CD1c-positive myeloid dendritic cell (primary cell): Measurements from ENCODE around the gene TARBP2.

ENCODE experiments used
- DNase-seq: peaks from one replicate; pipeline ENCODE4 v3.0.0-alpha.2; 2016; ENCODE audit errors: extremely low spot score

The TARBP2 gene

GRCh38 chr12:53500776-53501614 lies at the start of gene TARBP2:
Gene TARBP2 (plus strand): TSS chr12:53501283. CDS start chr12:53501409, 126 bp downstream.
- peak; percentile 99 for DNase-seq

- DNase-seq: peak; percentile 99
These were observed 49.4 kb upstream of the TARBP2 start, which contains the start of gene PCBP2 for GRCh38 chr12:53451661-53452158. Gene PCBP2 (plus strand): TSS chr12:53452102. CDS start chr12:53454801, 2,699 bp downstream.

DNA sequence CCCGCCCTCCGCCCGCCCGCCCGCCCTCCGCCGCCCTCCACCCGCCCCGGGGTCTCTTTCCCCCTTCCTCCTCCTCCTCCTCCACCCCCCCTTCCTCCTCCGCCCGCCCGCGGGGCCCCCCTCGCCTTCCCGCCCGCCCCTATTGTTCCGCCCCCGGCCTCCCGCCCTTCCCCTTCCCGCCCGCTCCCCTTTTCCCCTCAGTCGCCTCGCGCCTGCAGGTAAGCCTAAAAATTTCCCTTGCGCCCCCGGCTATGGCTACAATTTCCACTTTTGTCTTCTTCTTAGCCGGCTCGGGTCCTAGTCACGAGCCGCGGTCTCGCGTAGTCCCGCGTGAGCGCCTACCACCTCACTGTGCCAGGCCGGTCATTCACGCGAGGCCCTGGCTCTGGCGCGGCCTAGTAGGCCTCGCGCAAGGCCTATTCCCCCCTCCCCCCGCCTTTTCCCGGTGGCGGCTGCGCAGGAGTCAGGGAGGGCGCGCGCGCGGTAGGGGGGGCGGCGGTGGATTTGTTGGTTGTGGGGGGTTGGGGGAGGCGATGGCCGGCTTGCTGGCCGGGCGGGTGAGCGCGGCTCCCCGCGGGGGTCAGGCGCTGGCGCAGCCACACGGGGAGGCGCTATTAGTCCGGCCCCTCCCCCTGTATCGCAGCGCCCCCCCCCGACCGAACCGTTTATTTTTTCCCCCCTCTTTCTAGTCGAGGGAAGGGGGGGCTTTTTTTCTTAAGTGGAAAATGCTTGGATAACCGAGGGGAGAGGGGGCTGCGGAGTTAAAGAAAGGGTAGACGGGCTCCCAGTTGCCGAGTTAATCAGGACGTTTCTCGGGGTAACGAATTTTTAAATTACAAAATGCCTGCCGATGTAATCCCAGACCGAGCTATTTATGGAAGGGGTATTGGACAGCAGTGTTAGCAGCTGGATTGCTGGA lies 48.7 kb upstream of the TARBP2 start:
- peak; percentile 80 for DNase-seq

DNA sequence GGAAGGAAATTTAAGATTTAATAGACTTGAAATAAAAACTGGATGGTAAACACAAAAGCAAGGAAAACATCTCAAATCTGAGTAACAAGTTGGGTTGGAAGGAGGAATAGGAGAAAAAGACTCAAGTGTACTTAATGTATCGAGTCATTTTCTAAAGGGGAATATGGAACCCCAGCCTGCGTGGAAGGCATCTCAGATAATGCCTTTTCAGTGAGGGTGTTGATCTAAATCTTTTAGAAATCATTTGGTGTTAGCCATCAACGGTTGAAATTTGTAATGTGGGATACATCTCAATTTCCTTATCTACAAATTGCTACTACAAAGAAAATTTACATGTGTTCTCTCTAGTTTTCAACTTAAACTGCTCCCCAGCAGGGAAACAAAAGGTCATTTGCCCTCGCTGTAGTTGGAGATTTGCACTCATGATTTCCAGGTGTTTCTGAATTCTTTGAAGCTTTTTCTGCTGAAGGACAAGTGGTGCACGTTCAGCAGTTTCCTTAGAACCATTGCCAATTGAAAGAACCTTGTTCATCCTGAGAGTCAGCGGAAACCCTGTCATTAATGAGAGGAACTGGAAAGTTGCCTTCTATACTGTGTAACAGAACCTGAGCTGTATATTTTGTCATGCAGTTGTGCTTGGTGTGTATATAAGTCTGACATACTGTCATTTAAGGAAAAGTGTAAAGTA lies 47.0 kb upstream of the TARBP2 start:
- no peak for DNase-seq

DNA sequence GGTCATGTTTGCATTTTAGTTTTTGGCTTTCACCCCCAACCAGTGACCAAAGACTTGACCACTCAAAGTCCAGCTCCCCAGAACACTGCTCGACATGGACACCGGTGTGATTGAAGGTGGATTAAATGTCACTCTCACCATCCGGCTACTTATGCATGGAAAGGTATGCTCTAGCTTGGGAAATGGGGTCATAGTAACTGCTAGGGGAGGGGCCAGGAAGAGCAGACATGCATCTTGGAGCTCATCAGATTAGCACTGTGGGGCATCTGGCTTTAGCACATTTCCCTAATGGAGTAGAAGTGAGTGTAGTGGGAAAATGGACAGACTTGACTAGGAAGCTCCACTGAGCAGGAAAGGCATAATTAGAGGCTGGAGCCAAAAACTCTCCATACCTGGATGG lies 46.4 kb upstream of the TARBP2 start:
- DNase-seq: no peak

DNA sequence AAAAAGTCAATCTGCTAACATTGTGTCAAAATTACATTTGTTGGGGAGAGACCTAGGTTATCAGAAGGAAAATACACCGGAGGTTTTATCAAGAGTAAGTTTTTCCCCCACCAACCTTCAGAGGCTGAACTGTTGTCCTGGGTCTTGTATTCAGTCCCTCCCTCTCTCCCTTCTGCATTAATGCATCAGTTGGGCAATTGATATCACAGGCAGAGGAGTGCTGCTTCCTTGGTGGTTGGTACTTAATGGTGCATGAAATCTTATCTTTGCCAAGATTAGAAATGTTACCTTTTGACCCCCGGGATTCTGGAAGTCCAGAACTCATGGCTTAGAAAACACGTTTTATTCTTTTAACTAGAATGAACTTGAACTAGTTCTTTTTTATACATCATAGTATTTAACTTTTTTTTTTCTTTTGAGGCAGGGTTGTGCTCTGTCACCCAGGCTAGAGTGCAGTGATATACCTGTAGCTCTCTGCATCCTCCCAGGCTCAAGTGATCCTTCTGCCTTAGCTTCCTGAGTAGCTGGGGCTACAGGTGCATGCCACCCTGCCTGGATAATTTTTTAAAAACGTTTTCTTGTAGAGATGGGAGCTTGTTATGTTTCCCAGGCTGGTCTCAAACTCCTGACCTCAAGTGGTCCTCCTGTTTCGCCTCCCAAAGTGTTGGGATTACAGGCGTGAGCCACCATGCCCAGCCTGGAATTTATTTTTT lies 44.3 kb upstream of the TARBP2 start:
- no peak for DNase-seq

DNA sequence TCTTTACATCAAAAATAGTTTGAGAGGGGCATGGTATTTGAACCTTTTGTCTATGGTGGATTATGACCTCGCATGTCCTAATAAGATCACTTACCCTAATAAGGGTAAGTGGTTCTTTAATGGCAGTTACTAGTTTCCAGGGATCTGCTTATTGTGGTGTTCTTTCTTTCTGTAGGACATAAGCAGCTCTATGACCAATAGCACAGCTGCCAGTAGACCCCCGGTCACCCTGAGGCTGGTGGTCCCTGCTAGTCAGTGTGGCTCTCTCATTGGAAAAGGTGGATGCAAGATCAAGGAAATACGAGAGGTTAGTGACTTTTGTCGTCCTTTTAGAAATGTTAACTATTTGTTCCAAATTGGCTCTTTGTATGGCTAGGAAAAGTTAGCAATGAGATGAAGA lies 42.0 kb upstream of the TARBP2 start:
- no peak for DNase-seq

GRCh38 chr12:53461059-53461458 lies 40.0 kb upstream of the TARBP2 start:
- DNase-seq: no peak

DNA sequence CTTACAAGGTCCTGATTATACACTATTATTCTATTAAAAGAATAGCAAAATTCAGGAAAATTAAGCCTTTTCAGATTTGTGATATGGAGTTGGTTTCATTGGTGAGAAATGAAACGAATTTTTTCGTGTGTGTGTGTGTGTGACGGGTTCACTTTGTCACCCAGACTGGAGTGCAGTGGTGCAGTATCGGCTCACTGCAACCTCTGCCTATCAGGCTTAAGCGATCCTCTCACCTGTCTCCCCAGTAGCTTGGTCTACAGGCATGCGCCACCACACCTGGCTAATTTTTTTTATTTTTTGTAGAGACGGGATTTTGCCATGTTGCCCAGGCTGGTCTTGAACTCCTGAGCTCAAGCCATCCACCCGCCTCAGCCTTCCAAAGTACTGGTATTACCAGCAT lies 39.5 kb upstream of the TARBP2 start:
- no peak for DNase-seq

GRCh38 chr12:53462935-53463334 lies 38.1 kb upstream of the TARBP2 start:
- no peak for DNase-seq

DNA sequence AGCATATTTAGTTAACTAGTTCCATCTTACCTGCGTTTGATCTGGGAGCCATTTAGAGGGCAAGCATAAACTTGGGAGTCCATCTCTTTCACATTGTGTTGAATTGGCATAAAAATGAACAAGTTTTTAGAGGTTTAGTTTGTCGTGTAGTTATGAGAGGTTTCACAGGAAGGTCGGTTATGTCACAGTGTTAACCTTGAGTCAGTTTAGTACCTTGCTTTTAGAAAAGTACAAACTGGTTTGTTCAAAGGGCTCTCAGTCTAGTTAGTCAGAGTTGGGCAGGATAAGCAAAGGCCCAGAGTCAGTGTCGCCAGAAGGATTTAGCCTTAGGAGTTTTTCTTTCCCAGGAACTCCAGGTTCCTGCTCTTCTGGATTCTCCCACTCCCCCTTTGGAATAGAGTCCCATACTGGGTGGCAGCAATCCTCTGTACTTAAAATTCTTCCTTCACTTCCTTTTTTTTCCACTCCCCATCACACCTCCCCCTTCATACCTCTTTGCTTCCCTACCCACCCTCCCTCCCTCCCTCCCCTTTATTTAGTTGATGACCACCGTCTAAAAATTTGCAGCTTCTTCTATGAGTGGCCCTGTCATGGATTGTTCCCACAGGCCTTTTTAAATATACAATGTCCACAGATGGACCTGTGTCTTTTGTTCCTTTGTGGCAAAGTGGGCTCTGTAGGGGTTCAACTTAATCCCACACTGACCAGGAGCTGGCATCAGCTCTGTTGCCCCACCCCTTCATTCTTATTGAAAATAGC lies 37.1 kb upstream of the TARBP2 start:
- no peak for DNase-seq

DNA sequence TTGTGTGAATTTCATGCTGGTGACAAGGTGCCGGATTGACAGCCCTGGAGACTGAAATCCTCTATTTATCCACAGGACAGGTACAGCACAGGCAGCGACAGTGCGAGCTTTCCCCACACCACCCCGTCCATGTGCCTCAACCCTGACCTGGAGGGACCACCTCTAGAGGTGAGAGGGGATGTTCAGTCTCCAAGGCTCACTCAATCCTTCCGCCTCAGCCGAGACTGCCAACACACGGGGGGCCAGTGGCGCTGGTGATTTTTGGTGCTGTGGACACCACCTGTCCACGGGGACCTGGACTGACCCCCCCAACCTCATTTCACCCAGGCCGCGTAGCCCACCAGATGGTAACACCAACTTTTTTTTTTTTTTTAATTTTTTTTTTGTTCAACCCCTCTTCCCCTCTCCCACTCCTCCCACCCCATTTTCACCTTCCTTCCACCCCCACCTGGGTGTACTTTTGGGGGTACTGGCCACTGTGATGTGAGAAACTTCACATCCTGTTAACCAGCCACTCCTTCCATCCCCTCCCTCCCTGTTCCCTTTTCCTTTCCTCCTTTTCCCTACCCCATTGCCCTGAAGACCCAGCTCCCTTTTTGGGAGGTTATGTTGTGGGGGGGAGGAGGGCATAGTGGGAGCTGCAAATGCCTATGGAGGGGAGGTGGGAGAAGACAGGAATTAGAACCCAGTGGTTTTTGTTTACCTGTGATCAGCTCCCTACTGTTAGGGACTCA lies 36.2 kb upstream of the TARBP2 start:
- DNase-seq: no peak

DNA sequence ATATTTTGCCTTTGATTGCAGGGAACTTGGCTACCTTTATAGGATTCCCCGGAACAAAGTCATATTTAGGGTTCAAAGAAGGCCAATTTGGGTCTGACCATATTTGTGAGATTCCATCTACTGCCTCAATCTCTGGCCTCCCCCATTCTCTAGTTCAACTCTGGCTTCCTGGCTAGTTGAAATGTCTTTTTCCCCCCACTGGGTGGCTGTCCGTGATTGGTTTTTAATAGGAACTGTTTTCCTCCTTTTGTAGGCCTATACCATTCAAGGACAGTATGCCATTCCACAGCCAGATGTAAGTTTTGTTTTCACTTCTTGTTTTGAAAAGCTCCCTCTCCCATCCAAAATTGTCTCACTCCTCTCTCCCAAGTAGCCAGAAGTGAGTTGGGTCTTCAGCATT lies 35.4 kb upstream of the TARBP2 start:
- DNase-seq: peak; percentile 36

- no peak for DNase-seq
These were observed 34.4 kb upstream of the TARBP2 start for GRCh38 chr12:53466640-53467039.

- DNase-seq: no peak
These were observed 34.0 kb upstream of the TARBP2 start for GRCh38 chr12:53467082-53467481.

- no peak for DNase-seq
These were observed 33.2 kb upstream of the TARBP2 start for GRCh38 chr12:53467880-53468279.

- no peak for DNase-seq
These were observed 32.8 kb upstream of the TARBP2 start for GRCh38 chr12:53468282-53468681.

DNA sequence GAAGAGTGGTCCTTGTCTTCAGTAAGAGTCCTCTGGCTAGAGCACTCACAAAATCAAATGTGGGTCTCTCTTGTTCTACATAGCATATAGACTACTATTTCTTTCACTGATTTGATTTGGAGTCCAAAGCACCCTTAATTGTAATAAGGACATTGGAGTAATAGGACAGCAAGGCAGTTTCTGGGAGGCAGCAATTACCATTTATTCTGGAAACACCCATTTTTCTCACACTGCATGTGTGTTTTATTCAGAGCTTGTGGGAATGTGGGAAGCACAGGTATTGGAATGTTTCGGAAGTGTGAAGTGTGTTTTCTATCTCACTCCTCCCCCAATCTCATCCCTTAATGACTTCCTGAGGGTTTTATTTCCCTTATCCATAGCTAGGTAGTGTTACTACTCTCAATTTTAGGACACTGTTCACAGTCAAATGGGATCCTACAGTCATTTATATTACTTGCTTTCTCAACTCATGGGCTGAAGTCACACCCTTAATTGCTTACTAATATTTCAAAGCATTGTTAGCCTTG lies 29.0 kb upstream of the TARBP2 start:
- no peak for DNase-seq

- DNase-seq: no peak
These were observed 27.0 kb upstream of the TARBP2 start for GRCh38 chr12:53474077-53474476.
